Mammary epithelial cell (primary cell): ENCODE results near the gene URI1.

ENCODE experiments used
- EZH2 ChIP-seq: IDR thresholded peaks from 2 replicates; pipeline ENCODE4 v1.6.1; 2012; ENCODE audit warnings: low read length, inconsistent platforms, borderline replicate concordance
- TF ChIP-seq, protein P1 (sequence below), 2 donors: IDR thresholded peaks in 1 of 2; conservative IDR thresholded peaks in 1 of 2; 2 replicates each; pipeline ENCODE4 v1.5.1; 2011 to 2012; ENCODE audit warnings: inconsistent platforms in 2 of 2, low read length in 2 of 2, mild to moderate bottlenecking in 2 of 2, control low read depth in 1 of 2, low read depth in 1 of 2; ENCODE audit not compliant: insufficient read depth in 1 of 2; ENCODE audit errors: extremely low read depth in 1 of 2

DNA sequence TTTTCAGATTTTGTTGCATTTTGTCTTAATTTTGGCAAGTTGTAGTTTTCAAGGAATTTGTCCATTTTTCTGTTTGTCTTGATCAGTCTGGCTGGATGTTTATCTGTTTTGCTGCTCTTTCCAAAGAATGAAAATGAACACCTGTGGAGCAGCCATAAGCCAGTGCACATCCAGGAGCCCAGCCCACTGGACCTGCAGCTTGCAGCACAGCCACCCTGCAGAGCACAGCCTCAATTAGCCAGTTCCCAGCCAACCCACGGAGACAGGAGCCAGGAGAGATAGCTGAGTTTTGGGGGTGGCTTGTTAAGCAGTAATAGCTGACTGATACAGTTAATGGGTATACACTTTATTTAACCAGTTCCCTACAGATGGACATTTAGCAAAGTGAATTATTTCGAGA, 38.0 kb upstream of the URI1 start:
- TF ChIP-seq, protein P1, sequence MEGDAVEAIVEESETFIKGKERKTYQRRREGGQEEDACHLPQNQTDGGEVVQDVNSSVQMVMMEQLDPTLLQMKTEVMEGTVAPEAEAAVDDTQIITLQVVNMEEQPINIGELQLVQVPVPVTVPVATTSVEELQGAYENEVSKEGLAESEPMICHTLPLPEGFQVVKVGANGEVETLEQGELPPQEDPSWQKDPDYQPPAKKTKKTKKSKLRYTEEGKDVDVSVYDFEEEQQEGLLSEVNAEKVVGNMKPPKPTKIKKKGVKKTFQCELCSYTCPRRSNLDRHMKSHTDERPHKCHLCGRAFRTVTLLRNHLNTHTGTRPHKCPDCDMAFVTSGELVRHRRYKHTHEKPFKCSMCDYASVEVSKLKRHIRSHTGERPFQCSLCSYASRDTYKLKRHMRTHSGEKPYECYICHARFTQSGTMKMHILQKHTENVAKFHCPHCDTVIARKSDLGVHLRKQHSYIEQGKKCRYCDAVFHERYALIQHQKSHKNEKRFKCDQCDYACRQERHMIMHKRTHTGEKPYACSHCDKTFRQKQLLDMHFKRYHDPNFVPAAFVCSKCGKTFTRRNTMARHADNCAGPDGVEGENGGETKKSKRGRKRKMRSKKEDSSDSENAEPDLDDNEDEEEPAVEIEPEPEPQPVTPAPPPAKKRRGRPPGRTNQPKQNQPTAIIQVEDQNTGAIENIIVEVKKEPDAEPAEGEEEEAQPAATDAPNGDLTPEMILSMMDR (conservative IDR thresholded peaks at IDR 0.05 in 1 of 2, IDR thresholded peaks at IDR 0.05 in 1 of 2; ENCODE audit: extremely low read depth in 1 of 2, insufficient read depth in 1 of 2, low read depth in 1 of 2, low read length in 2 of 2) = no peak
- TF ChIP-seq EZH2 = no peak
